Fibroblast of lung (primary cell): ENCODE data around the gene NBDY. TPM values are rescaled to one million over a fixed set of nuclear protein-coding genes. Genes with fewer than 3 reads are reported as not detected.
A peak's percentile ranks its signal among the peaks of the same experiment; 100 is the strongest.

ENCODE experiments used
- DNase-seq, 2 donors: peaks; one replicate each; pipeline versions ENCODE4 v3.0.0 to v3.0.0-alpha.2; 2010; ENCODE audit warnings: low read depth in 2 of 2
- H2AFZ ChIP-seq: 2 replicates; pipeline ENCODE4 v1.5.1; 2012; ENCODE audit warnings: low read length, control low read depth, inconsistent platforms
- H3K27ac ChIP-seq: 2 replicates; pipeline ENCODE4 v1.5.1; 2011; ENCODE audit warnings: low read length, control low read depth; ENCODE audit not compliant: insufficient read depth
- H3K27me3 ChIP-seq: 2 replicates; pipeline ENCODE4 v1.5.1; 2011; ENCODE audit warnings: mild to moderate bottlenecking, low read length; ENCODE audit not compliant: control insufficient read depth, insufficient read depth
- H3K36me3 ChIP-seq: 2 replicates; pipeline ENCODE4 v1.5.1; 2011; ENCODE audit warnings: low read length; ENCODE audit not compliant: control insufficient read depth, insufficient read depth
- H3K4me1 ChIP-seq: 2 replicates; pipeline ENCODE4 v1.5.1; 2011; ENCODE audit warnings: low read length; ENCODE audit not compliant: control insufficient read depth, insufficient read depth; ENCODE audit errors: extremely low read depth
- H3K4me2 ChIP-seq: 2 replicates; pipeline ENCODE4 v1.5.1; 2011; ENCODE audit warnings: low read length, control low read depth; ENCODE audit not compliant: insufficient read depth; ENCODE audit errors: extremely low read depth
- H3K4me3 ChIP-seq, 4 experiments: fragments of 200-600 bp in 1 of 4; sonication (generic) in 1 of 4; replicated peaks in 1 of 4; 2 replicates each; pipeline ENCODE4 v1.5.1; 2011 to 2016; ENCODE audit warnings: low read length in 4 of 4, low read depth in 3 of 4, mild to moderate bottlenecking in 3 of 4, control low read depth in 2 of 4, inconsistent platforms in 1 of 4, mixed read lengths in 1 of 4; ENCODE audit not compliant: insufficient read depth in 1 of 4; ENCODE audit errors: control extremely low read depth in 1 of 4
- H3K79me2 ChIP-seq: 2 replicates; pipeline ENCODE4 v1.5.1; 2012; ENCODE audit warnings: mild to moderate bottlenecking, low read length, inconsistent platforms; ENCODE audit not compliant: control insufficient read depth, insufficient read depth
- H3K9ac ChIP-seq: 2 replicates; pipeline ENCODE4 v1.5.1; 2011; ENCODE audit warnings: mild to moderate bottlenecking, low read length, control low read depth; ENCODE audit not compliant: insufficient read depth
- H3K9me3 ChIP-seq: 2 replicates; pipeline ENCODE4 v1.5.1; 2012; ENCODE audit warnings: low read depth, low read length; ENCODE audit not compliant: control insufficient read depth, insufficient read depth
- H4K20me1 ChIP-seq: 2 replicates; pipeline ENCODE4 v1.5.1; 2011; ENCODE audit warnings: low read length; ENCODE audit not compliant: control insufficient read depth, insufficient read depth; ENCODE audit errors: extremely low read depth
- CTCF ChIP-seq, 2 donors: IDR thresholded peaks in 1 of 2; conservative IDR thresholded peaks in 1 of 2; 1 replicate in 1 of 2; 2 replicates in 1 of 2; pipeline ENCODE4 v1.5.1; 2011 to 2012; ENCODE audit warnings: low read length in 2 of 2, control low read depth in 1 of 2, inconsistent platforms in 1 of 2, low read depth in 1 of 2, mild to moderate bottlenecking in 1 of 2
- EZH2 ChIP-seq: IDR thresholded peaks from 2 replicates; pipeline ENCODE4 v1.5.1; 2012; ENCODE audit warnings: low read length, control low read depth, mild to moderate bottlenecking; ENCODE audit errors: missing control alignments
- polyA plus RNA-seq, 2 donors: library from polyadenylated mRNA; depleted of rRNA in 1 of 2; stranded (reverse) in 1 of 2; unstranded in 1 of 2; fragments of >200 nt; gene quantifications; 2 replicates each; pipeline ENCODE4 v1.2.1, GENCODE V29; 2011 to 2012; ENCODE audit warnings: missing spikeins in 1 of 2
- total RNA-seq: library from RNA; depleted of rRNA; stranded (reverse); fragments of >200 nt; gene quantifications from 2 replicates; pipeline ENCODE4 v1.2.1, GENCODE V29; 2014

Gene NBDY
- total and polyA plus RNA-seq, 2 donors (not counting 1 experiment from before 2014, with no cell fraction given) = 5.8 to 39.3 TPM

DNA sequence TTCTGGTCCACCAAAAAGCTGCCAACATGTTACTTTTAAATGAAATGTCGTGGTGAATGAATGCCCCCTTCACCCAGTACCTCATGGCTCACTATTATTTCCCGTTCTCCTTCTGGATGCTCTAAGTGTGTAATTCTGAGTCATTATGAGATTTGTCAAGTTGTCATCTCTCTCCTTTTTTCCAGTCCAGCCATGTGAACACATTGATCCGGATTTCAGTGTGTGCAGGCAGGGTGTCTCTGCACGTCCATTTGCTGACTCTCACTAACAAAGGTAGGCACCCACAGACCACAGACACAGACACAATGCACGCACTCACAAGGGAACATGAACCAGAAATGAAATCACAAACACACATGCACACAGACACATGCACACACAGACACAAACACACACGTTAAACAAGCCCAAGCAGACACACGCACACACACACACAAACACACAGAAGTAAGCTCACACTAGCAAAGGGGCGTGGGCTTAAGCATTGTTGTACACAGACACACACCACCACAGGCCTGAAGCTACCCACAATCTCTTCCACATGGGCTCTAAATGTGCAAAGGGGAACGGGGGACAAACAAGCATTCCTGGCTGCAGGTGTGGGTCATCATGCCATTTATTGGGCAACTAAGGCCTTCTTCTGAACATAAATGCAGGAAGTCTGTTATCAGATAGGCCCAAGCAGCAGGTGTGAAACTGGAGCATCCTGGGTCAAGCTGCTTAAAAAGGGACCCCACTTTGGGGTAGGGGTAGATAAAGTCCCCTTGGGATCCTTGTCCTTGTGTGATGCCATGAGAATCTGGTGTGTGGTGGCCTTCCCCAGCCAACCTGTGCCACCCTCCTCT lies 58.1 kb downstream of the NBDY start:
- H2AFZ ChIP-seq = no peak overlapping the region
- no peak overlapping the region for H3K4me3 ChIP-seq
- H3K79me2 ChIP-seq = no peaks in the 10 kb centered on the region
- no peak overlapping the region for H3K9ac ChIP-seq
- no peaks in the 10 kb centered on the region for H4K20me1 ChIP-seq
- TF ChIP-seq EZH2 (no peak), CTCF (conservative IDR thresholded peaks at IDR 0.05 in 1 of 2, IDR thresholded peaks at IDR 0.05 in 1 of 2; ENCODE audit: low read depth in 1 of 2, low read length in 2 of 2) (no peak)
- no peak overlapping the region for H3K4me2 ChIP-seq
- H3K9me3 ChIP-seq = no peaks in the 10 kb centered on the region
- H3K36me3 ChIP-seq = no peaks in the 10 kb centered on the region
- no peak overlapping the region for H3K27ac ChIP-seq
- H3K27me3 ChIP-seq = no peaks in the 10 kb centered on the region
- DNase-seq = no peak
- no peaks in the 10 kb centered on the region for H3K4me1 ChIP-seq

- Histone ChIP-seq H3K4me1 (no peaks in the 10 kb centered on the region), H3K4me3 (no peak overlapping the region), H3K27ac (no peak overlapping the region), H2AFZ (no peak overlapping the region), H3K9ac (no peak overlapping the region), H3K36me3 (no peaks in the 10 kb centered on the region), H3K9me3 (no peaks in the 10 kb centered on the region), H3K79me2 (no peaks in the 10 kb centered on the region), H3K4me2 (no peak overlapping the region), H4K20me1 (no peaks in the 10 kb centered on the region), H3K27me3 (no peaks in the 10 kb centered on the region)
- DNase-seq = no peak
- no peak for TF ChIP-seq CTCF (conservative IDR thresholded peaks at IDR 0.05 in 1 of 2, IDR thresholded peaks at IDR 0.05 in 1 of 2; ENCODE audit: low read depth in 1 of 2, low read length in 2 of 2)
- no peak for TF ChIP-seq EZH2
Observed at GRCh38 chrX:56787734-56788152, 58.7 kb downstream of the NBDY start.

- Histone ChIP-seq H3K27me3 (no peaks in the 10 kb centered on the region), H3K4me2 (peak overlapping the region; percentile 59), H3K9me3 (no peaks in the 10 kb centered on the region), H3K4me3 (no peak overlapping the region), H4K20me1 (no peaks in the 10 kb centered on the region), H2AFZ (no peak overlapping the region), H3K79me2 (no peaks in the 10 kb centered on the region), H3K9ac (no peak overlapping the region), H3K27ac (no peak overlapping the region), H3K4me1 (no peaks in the 10 kb centered on the region), H3K36me3 (no peaks in the 10 kb centered on the region)
- no peak for DNase-seq
- TF ChIP-seq EZH2 (no peak), CTCF (conservative IDR thresholded peaks at IDR 0.05 in 1 of 2, IDR thresholded peaks at IDR 0.05 in 1 of 2; ENCODE audit: low read depth in 1 of 2, low read length in 2 of 2) (no peak)
Observed at GRCh38 chrX:56788229-56788628, 59.2 kb downstream of the NBDY start.
